Neural cell (in vitro differentiated cells): ENCODE results near the gene AMH. TPM values are rescaled to one million over a fixed set of nuclear protein-coding genes. Genes with fewer than 3 reads are reported as not detected.

Source experiments
- H2AFZ ChIP-seq: fragments of 200-600, 300-800 bp; sonication (generic), shearing (Covaris generic); 2 replicates; pipeline ENCODE4 v1.6.0; 2014; ENCODE audit warnings: low read depth, mild to moderate bottlenecking, antibody characterized with exemption, low read length, moderate library complexity
- H3F3A ChIP-seq: fragments of 200-600 bp; shearing (Covaris generic); 2 replicates; pipeline ENCODE4 v1.6.1; 2016; ENCODE audit warnings: mild to moderate bottlenecking, moderate library complexity, mixed read lengths, antibody characterized with exemption, low read length; ENCODE audit not compliant: insufficient read depth, poor library complexity, severe bottlenecking
- H3K27ac ChIP-seq: fragments of 200-600, 300-800 bp; sonication (generic), shearing (Covaris generic); 2 replicates; pipeline ENCODE4 v1.5.1; 2014; ENCODE audit warnings: mild to moderate bottlenecking, low read length, moderate library complexity
- H3K27me3 ChIP-seq: fragments of 300-800, 200-600 bp; sonication (generic), shearing (Covaris generic); 2 replicates; pipeline ENCODE4 v1.6.0; 2014; ENCODE audit warnings: mild to moderate bottlenecking, low read depth, low read length, moderate library complexity; ENCODE audit not compliant: insufficient read depth
- H3K36me3 ChIP-seq: fragments of 300-800, 200-600 bp; sonication (generic), shearing (Covaris generic); 2 replicates; pipeline ENCODE4 v1.5.1; 2014; ENCODE audit warnings: mild to moderate bottlenecking, antibody characterized with exemption, low read length, moderate library complexity; ENCODE audit not compliant: insufficient read depth
- H3K4me2 ChIP-seq: fragments of 300-800, 200-600 bp; sonication (generic), shearing (Covaris generic); 2 replicates; pipeline ENCODE4 v1.6.0; 2014; ENCODE audit warnings: mild to moderate bottlenecking, low read length
- H3K4me3 ChIP-seq: fragments of 300-800, 200-600 bp; sonication (generic), shearing (Covaris generic); 2 replicates; pipeline ENCODE4 v1.5.1; 2014; ENCODE audit warnings: mild to moderate bottlenecking, low read length, moderate library complexity
- H3K79me2 ChIP-seq: fragments of 200-600 bp; shearing (Covaris generic); replicated peaks from 2 replicates; pipeline ENCODE4 v1.6.0; 2014; ENCODE audit warnings: mild to moderate bottlenecking, low read length, moderate library complexity; ENCODE audit not compliant: insufficient read depth
- H3K9ac ChIP-seq: fragments of 300-800, 200-600 bp; sonication (generic), shearing (Covaris generic); 2 replicates; pipeline ENCODE4 v1.6.1; 2016; ENCODE audit warnings: mild to moderate bottlenecking, low read length, mixed read lengths
- H3K9me2 ChIP-seq: fragments of 200-600 bp; shearing (Covaris generic); 2 replicates; pipeline ENCODE4 v1.6.1; 2016; ENCODE audit warnings: mild to moderate bottlenecking, low read length, mixed read lengths; ENCODE audit not compliant: insufficient read depth
- H3K9me3 ChIP-seq: fragments of 200-600, 300-800 bp; sonication (generic), shearing (Covaris generic); 2 replicates; pipeline ENCODE4 v1.6.1; 2016; ENCODE audit warnings: mild to moderate bottlenecking, mixed run types, low read length, moderate library complexity, mixed read lengths
- H4K20me1 ChIP-seq: fragments of 200-600 bp; shearing (Covaris generic); 2 replicates; pipeline ENCODE4 v1.6.1; 2016; ENCODE audit warnings: mild to moderate bottlenecking, mixed run types; ENCODE audit not compliant: insufficient read depth
- CTCF ChIP-seq: fragments of 450-650 bp; IDR thresholded peaks from 2 replicates; pipeline ENCODE4 v1.5.1; 2014; ENCODE audit warnings: antibody characterized with exemption, mild to moderate bottlenecking, moderate library complexity; ENCODE audit not compliant: poor library complexity, severe bottlenecking
- EP300 ChIP-seq: fragments of 450-650 bp; conservative IDR thresholded peaks from 2 replicates; pipeline ENCODE4 v1.6.1; 2014; ENCODE audit warnings: antibody characterized with exemption, mild to moderate bottlenecking, moderate library complexity; ENCODE audit not compliant: poor library complexity, severe bottlenecking
- EZH2 ChIP-seq: fragments of 200-600, 300-800 bp; shearing (Covaris generic), sonication (generic); IDR thresholded peaks from 2 replicates; pipeline ENCODE4 v1.6.1; 2014; ENCODE audit warnings: antibody characterized with exemption, low read length, borderline replicate concordance, mild to moderate bottlenecking; ENCODE audit not compliant: insufficient read depth, poor library complexity, severe bottlenecking
- MXI1 ChIP-seq: fragments of 450-650 bp; conservative IDR thresholded peaks from 2 replicates; pipeline ENCODE4 v1.6.1; 2014; ENCODE audit warnings: antibody characterized with exemption, mild to moderate bottlenecking; ENCODE audit not compliant: poor library complexity, severe bottlenecking
- POLR2AphosphoS5 ChIP-seq: IDR thresholded peaks from 2 replicates; pipeline ENCODE4 v1.6.1; 2012
- RAD21 ChIP-seq: fragments of 450-650 bp; conservative IDR thresholded peaks from 2 replicates; pipeline ENCODE4 v1.6.1; 2014; ENCODE audit warnings: antibody characterized with exemption, mild to moderate bottlenecking, moderate library complexity
- SMC3 ChIP-seq: fragments of 450-650 bp; conservative IDR thresholded peaks from 2 replicates; pipeline ENCODE4 v1.6.1; 2014; ENCODE audit warnings: antibody characterized with exemption, mild to moderate bottlenecking, moderate library complexity; ENCODE audit not compliant: poor library complexity
- TAF1 ChIP-seq: IDR thresholded peaks from 2 replicates; pipeline ENCODE4 v1.6.1; 2012; ENCODE audit warnings: low read depth
- polyA plus RNA-seq: library from polyadenylated mRNA; depleted of rRNA; stranded (reverse); fragments of >200 nt; gene quantifications from 2 replicates; pipeline ENCODE4 v1.2.3, GENCODE V29; 2014
- TF ChIP-seq, protein P1 (sequence below): IDR thresholded peaks from 2 replicates; pipeline ENCODE4 v1.6.1; 2012; ENCODE audit warnings: borderline replicate concordance

Gene AMH
- polyA plus RNA-seq, 1 donor from 2014 or later, result 57.5 TPM

DNA sequence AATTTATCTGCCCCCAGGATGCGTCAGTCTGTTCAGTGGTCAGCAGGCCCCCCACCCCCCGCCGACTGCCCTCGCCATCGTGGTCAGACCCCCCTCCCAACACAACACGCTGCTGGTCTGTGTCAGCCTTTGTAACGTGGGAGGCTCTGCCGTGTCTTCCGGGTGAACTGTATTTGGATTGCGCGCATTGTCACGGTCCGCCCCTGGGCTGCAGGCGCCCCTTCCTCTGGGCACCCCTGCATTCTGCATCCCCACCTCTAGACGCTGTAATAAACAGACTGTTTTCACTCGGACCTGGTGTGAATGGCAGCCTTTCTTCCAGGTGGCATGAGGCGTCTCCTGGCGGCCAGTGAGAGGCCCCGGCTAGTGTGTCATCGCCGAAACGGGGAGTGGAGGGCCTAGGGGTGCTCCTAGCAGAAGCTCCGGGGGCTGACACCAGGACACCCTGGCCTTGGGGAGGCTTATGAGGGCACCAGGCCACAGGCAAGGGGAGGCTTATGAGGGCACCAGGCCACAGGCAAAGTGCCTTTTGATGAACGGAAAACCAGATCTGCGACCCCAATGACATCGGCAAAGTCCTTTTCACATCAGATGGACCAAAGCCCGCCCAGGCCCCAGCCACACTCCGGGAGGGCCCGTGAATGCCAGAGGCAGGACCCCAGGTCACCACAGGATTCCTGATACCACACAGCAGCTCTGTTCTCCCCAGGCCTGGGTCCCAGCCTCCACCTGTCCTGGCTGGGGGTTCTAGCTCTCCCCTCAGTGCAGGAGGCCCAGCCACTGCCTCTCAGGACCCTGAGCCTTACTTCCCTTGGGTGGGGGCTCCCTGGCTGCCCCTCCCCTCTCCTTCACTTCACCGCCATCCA lies 16.6 kb upstream of the AMH start:
- Histone ChIP-seq H3K9me2 (no peaks in the 10 kb centered on the region), H3K4me3 (no peak overlapping the region), H3K79me2 (peaks cover 28% of the 10 kb centered on the region), H2AFZ (no peak overlapping the region), H3F3A (no peaks in the 10 kb centered on the region), H4K20me1 (no peaks in the 10 kb centered on the region), H3K36me3 (no peaks in the 10 kb centered on the region), H3K4me2 (no peak overlapping the region), H3K27me3 (no peaks in the 10 kb centered on the region), H3K9me3 (no peaks in the 10 kb centered on the region), H3K27ac (no peak overlapping the region), H3K9ac (no peak overlapping the region)
- no peak for TF ChIP-seq EP300
- TF ChIP-seq POLR2AphosphoS5, result no peak
- TF ChIP-seq SMC3, result no peak
- TF ChIP-seq TAF1, result no peak
- no peak for TF ChIP-seq MXI1
- no peak for TF ChIP-seq CTCF
- TF ChIP-seq, protein P1, sequence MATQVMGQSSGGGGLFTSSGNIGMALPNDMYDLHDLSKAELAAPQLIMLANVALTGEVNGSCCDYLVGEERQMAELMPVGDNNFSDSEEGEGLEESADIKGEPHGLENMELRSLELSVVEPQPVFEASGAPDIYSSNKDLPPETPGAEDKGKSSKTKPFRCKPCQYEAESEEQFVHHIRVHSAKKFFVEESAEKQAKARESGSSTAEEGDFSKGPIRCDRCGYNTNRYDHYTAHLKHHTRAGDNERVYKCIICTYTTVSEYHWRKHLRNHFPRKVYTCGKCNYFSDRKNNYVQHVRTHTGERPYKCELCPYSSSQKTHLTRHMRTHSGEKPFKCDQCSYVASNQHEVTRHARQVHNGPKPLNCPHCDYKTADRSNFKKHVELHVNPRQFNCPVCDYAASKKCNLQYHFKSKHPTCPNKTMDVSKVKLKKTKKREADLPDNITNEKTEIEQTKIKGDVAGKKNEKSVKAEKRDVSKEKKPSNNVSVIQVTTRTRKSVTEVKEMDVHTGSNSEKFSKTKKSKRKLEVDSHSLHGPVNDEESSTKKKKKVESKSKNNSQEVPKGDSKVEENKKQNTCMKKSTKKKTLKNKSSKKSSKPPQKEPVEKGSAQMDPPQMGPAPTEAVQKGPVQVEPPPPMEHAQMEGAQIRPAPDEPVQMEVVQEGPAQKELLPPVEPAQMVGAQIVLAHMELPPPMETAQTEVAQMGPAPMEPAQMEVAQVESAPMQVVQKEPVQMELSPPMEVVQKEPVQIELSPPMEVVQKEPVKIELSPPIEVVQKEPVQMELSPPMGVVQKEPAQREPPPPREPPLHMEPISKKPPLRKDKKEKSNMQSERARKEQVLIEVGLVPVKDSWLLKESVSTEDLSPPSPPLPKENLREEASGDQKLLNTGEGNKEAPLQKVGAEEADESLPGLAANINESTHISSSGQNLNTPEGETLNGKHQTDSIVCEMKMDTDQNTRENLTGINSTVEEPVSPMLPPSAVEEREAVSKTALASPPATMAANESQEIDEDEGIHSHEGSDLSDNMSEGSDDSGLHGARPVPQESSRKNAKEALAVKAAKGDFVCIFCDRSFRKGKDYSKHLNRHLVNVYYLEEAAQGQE, result no peak
- no peak for TF ChIP-seq EZH2
- TF ChIP-seq RAD21, result no peak

- H4K20me1 ChIP-seq, result no peaks in the 10 kb centered on the region
Observed at GRCh38 chr19:2233601-2234280, 15.4 kb upstream of the AMH start.

More at GRCh38 chr19:2233601-2234280, 15.4 kb upstream of the AMH start:
- Histone ChIP-seq H3K9me3 (no peaks in the 10 kb centered on the region), H3K27ac (no peak overlapping the region), H3K9me2 (no peaks in the 10 kb centered on the region), H3K27me3 (no peaks in the 10 kb centered on the region), H2AFZ (no peak overlapping the region), H3K9ac (no peak overlapping the region), H3K4me3 (no peak overlapping the region), H3K4me2 (no peak overlapping the region), H3K79me2 (peaks cover 40% of the 10 kb centered on the region), H3F3A (no peaks in the 10 kb centered on the region), H3K36me3 (no peaks in the 10 kb centered on the region)
- TF ChIP-seq SMC3, result no peak
- TF ChIP-seq EP300, result no peak
- TF ChIP-seq CTCF, result no peak
- TF ChIP-seq TAF1, result no peak
- no peak for TF ChIP-seq RAD21
- TF ChIP-seq EZH2, result no peak
- no peak for TF ChIP-seq MXI1
- TF ChIP-seq, protein P1, result no peak
- TF ChIP-seq POLR2AphosphoS5, result no peak
